ENCODE results near the gene KCTD1.
A peak's percentile ranks its signal among the peaks of the same experiment; 100 is the strongest.

Gene KCTD1

DNA sequence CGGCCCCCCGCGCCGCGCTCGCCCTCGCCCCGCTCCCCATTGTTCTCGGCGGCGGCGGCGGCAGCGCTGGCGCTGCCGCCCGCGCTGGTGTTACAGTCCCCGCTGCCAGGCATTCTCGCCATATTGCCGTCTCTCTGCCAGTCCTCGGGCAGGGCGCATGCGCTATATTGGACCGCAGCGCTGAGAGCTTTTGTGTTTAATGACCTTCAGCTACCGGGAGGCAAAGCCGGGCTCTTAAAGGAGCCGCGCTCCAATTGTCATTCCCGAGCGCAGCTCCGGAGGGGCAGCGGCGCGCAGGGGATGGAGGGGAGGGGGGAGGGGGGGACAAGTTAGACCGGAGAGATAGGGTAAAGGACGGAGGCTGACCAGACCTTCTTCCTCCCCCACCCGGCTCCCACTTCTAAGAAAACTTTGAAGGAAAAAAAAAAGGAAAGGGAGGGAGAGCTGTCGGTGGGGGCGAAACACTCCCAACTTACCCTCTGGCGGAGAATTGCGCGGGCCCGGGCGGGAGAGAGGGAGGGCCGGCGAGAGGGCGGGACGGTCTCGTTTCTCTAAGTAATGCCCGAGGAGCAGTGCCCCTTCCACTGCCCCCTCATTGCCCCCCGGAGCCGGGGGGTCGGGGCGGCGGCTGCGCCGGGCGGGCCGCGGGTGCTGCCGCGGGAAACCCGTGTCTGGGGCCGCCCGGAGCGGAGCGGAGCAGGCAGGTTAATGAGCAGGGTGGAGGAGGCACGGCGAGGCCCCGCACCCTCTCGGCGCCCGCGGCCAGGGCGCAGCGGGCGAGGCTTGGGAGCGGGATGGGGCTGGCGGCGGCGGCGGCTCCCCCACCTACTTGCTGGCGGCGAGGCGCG is at the start of gene KCTD1:
Gene KCTD1 (minus strand): TSS at position 139 of the 848 bp plus-strand sequence. CDS start 17 bp downstream, at position 122.
- peak; percentile 75 for DNase-seq

DNA sequence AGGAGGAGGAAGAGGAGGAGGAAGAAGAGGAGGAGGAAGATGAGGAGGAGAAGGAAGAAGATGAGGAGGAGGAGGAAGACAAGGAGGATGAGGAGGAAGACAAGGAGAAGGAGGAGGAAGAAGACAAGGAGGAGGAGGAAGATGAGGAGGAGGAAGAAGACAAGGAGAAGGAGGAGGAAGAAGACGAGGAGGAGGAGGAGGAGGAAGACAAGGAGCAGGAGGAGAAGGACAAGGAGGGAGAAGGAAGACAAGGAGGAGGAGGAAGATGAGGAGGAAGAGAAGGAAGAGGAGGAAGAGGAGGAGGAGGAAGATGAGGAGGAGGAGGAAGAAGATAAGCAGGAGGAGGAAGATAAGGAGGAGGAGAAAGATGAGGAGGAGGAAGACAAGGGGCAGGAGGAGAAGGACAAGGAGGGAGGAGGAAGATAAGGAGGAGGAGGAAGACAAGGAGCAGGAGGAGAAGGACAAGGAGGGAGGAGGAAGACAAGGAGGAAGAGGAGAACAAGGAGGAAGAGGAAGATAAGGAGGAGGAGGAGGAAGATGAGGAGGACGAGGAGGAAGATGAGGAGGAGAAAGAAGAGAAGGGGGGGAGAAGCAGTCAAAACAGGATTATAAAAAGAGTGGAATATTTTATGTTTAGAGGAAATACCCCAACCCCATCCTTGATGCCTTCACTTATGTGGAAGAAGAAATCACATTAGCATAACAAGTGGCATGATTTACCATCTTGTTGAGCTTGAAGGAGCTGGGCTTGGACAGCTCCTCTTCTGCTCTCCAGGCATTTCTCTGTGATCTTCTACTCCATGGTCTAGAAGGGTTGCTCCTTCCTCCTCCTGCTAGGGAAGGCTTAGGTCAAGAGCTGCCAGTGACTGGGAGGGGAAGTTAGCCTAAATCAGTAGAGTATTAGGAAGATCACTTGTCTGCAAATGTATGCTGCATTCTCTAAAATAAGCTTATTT is 45.3 kb upstream of the KCTD1 start:
- no peak for DNase-seq

DNA sequence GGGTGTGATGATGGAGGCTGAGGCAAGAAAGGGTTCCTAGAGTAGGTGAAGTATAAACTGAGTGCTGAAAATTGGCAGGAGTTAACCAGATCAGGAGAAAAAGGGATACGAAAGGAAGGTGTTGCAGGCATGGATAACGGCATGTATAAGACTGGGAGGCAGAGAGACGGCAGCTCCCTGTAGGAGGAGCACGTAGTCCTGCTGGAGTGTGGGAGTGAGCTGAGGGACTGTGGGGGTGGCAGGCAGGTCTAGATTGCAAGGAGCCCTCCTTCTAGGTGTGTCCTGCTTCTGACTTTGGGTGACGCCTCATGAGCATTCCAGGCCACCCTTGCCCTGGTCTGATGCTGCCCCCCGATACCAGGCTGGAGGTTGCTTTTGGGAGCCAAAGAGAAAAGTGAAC is 36.4 kb upstream of the KCTD1 start:
- no peak for DNase-seq

DNA sequence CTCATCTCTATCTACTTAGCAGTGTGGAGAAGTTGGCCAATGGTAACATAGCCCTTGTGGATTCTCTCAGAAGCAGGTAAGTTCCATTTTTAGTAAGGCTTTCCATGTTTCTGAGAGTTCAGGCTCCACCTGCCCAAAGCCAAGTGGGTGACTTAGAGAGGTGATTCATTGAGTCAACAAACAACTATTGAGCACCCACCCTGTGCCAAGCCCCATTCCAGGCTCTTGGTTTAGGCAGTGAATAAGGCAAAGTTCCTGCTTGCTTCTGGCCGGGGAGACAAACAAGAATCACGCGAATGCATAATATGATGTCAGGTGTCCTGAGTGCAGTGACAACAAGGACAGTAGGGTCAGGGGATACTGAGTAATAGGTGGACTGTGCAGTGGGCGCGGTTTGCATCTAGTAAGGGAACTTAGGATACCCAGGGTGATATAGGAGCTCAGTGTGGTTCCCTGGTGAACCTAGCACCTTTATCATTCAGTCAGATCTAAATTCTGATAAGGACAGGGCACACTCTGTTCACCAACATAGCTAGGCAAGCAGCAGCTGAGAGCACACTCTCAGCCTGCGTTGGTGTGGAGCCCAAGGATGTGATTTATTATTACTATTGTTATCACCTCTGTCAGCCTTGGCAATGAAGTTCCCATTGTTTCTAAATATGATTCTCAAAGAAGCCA is 31.7 kb upstream of the KCTD1 start:
- DNase-seq, result no peak

DNA sequence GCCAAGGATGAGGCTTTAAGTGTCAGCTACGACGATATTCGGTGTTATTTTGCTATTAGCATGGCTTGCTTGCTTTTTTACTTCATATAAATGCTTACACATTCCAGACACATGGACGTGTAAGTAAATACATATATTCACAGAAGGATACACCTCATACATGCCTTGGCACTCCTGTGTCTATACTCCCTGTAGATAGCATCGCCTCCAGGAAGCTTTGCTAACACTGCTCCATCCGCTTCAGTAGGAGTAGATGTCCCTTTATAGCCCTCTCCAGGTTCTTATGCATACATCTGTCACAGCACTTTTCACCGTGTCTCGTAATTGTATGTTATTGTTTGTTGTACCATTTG is 27.5 kb upstream of the KCTD1 start:
- DNase-seq, result no peak

DNA sequence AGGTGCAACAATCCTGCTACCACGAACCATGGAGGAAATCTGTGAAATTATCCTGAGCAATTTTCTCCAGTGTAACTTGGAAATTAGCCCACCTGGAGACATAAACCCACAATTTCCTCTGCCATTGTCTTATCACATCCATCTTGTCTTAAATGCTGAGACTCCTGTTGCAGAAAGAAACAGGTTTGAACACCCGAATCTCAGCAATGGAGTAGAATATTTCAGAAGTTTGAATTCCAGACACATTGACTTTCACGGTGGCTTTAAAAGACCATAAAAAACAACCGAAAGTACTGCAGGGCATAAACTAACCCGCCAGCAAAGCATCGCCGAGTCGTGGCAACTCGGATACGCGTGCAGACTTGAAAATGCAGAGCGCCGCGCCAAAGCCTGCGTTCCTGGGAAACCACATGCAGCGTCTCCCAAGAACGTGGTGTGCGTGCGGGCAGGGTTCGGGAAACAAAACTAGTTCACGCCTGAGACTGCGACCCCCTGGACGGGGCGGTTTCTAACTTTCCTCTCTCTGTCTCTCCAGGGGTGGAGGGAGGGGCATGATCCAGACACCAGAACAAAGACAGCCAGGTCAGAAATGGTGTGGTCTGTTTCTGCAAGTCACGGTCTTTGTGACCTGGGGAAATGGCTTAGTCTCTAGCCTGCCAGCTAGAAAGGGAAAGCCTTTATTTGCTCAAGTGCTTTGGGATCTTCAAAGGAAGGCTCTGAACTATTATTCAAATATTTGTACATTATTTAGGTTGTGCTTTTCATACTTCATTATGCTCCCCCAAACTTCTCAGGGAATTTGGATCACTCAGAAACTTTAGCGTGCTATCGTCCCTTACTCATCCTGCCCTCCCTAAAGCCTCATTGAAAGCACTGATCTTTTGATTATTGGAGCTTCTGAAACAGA is 26.9 kb upstream of the KCTD1 start:
- DNase-seq, result no peak

DNA sequence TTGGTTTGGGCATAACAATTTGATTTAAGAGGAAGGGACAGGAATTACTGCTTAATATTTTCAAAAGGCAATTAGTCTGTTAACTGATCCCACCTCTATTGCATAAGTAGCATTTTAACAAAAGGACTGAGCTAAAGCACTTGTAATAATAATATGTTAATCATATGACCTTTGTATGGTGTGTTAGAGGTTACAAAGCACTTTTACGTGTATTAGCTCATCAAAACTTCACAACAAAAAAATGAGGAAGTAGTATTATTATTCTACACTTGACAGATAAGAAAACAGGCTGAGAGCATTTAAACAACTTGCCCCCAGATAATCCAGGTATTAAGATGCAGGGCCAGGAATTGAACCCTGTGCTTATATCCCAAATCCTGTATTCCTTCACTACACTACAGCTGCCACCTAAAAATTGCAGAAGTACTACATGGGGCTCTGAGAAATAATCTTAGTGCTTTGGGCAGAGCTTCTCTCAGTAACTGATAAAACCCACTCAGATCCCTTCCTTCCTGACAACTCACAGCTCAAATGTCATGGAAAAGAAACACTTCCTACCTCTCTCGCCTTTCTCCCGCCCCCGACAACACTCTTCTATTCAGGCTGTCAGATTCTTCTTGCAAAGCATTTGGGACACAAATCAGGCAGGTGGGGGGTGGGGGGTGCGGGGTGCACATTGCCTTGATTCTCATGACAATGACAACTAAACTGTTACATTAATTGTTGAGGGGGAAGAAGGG is 20.7 kb upstream of the KCTD1 start:
- no peak for DNase-seq

DNA sequence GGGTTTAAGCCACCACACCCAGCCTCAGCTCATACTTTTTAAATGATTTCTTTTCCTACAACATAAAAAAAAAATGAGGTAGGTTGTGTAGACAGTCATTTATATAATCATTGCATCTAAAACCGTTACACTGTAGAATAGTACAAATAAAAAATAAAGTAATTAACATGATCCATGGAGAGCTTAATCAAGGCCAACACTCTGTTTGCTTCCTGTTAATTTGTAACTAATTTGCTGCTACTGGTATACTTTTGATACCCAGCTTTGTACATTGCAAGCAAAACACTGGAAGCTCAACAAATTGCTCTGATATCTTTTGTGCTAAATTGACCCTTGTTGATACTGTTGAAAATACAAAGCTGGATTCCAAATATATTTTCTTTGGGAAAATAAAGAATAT is 20.2 kb upstream of the KCTD1 start:
- DNase-seq, result no peak

DNA sequence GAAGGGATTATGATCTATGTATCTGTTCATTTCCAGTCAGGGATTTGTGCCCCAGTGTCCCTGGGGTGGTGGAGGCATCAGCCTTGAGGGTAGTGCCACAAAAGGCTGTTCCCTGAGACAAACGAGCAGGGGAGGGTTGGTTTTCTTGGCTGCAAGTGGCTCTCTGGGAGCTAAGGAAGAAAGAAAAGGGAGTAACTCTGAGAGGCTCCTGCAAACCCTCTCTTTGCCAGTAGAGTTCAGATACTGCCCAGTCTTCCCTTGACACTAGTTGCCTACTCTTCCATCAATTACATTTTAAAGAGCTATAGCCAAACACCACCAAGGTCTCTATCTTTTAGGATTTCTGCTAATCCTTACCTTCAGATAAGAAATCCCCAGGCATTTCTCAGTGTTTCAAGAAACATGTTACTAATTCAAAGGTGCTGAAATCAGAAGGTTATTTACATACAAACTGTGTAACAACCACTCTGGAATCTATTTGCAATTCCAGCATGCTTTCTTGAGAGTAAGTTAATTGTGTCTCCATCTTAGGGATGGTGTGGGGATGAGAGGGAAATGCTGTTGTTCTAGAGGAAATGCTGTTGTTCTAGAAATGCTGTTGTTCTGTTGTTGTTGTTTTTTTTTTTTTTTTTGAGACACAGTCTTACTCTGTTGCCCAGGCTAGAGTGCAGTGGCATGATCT is 18.7 kb upstream of the KCTD1 start:
- DNase-seq, result no peak

DNA sequence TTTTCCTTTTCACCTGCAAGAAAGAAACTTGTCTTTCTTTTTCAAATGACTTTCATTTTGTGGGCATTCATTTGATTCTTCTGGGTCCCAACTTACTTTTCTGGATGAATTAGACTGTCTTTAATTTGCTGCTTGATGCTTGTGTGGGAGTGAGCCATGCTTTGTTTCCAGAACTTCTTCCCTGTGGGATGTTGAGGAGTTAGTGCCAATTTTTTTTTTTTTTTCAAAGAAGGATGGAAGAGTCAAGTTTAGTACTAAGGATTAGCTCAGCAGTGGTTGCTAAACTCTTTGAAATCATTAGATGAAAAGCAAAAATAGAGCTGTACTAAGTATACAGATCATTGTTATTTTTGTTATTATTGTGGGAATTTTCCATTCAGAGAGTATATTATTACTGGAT is 17.2 kb upstream of the KCTD1 start:
- no peak for DNase-seq

DNA sequence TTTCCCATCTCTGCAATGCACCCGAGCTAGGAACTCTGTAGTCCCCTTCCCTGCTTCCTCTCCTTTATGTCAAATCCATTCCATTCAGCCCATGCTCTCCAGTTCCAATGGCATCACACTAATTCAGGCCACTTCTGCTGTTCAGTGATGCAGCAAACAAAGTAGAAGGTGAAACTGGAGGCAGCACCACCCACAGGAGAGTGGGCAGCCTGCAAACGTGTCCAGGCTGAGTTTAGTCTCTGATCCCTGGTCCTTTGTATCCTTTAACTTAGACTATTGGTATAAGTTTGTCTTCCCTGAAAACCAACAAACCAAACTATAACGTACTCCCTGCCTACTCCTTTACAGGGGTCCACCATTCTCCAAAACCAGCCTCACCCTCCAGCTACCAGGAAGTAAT is 14.7 kb upstream of the KCTD1 start:
- no peak for DNase-seq

DNA sequence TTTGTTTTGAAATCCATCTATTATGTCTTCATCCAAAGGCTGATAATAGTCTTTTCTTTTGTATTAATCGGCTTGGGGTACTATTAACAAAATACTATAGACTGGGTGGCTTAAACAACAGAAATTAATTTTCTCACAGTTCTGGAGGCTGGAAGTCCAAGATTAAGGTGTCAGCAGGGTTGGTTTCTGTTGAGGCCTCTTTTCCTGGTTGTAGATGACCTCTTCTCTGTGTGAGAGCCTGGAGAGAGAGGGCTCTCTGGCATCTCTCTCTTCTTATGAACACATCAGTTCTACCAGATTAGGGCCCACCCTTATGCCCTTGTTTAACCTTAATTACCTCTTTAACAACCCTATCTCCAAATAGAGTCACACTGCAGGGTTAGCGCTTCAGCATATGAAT is 14.2 kb upstream of the KCTD1 start:
- DNase-seq, result no peak

DNA sequence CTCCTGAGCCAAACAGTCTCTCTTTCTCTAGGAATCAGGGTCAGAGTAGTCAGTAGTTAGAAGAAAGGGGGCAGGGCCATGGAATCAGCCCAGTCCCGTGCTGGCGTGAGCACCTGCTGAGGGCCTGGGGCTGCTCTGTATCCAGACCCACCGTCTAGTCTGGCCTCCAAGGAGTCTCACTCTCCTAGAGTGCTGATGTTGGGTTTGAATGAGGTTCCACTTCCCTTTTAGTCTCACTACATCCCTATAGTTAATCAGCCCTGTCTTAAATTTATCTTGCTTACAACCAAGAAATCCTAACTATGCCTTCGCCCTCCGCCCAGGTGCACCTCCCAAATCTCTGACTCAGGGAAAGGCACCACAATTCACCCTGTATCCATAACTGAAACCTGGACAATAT is 13.4 kb upstream of the KCTD1 start:
- DNase-seq, result no peak

DNA sequence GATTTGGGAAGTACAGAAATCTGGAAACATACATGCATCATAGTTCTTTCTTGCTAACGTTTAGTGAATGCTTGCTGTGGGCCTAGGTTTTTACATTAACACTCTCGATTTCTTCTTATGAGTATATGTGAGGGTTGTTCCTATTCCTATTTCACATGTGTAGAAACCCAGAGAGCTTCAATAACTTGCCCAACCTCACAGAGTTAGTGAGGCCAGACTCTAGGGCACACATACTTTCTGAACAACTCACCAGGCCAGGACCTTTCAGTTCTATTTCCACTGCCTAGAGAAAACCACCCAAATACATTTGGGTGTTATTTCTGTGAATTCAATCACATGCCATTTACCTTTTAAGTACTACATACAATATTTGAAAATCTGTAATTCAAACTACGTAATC is 8.2 kb upstream of the KCTD1 start:
- no peak for DNase-seq

DNA sequence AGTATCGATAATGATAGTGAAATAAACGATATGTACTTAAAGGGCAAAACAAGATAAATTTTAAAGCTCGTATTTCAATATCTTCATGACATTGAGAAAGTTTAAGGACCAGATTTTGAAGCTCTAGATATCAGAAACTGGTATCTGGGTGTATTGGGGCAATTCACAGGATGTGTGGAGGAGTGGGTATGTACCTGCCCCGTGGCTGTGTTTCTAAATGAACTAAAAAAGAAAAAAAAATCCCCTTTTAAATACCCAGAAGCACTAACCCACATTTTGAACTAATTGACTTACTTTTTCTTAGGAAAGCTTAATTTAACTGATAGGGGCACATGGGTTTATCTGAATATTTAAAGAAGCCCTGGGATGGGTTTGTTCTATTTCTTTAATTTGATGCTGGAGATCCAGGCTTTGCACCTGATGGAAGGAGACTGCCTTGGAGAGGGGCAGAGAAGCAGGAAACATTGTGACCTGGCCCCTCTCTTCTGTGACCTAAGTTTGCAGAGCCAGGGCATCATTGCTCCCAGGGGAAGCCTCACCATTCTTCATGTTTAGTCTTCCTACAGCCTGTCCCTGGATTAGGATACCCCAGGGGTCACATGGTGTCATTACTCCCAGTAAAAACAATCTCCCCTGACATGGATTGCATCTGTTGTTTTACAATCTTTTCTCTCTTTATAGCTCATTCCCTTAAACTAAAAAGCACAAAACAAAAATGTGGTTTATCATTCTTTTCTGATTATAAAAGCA is 7.6 kb upstream of the KCTD1 start:
- no peak for DNase-seq

DNA sequence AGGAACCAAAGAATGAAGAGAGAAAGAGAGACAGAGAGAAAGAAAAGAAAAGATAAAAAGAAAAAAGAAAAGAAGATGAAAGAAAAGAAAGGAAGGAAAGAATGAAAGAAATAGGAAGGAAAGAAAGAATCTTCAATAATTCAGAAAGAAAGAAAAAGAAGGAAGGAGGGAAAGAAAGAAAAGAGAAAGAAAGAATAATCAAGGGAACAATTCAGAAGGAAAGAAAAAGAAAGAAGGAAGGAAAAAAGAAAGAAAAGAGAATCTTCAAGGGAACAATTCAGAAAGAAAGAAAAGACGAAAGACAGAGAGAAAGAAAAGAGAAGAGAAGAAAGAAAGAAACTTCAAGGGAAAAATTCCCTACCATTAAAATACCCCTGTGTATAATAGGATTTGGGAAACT is 5.6 kb upstream of the KCTD1 start:
- DNase-seq, result no peak

DNA sequence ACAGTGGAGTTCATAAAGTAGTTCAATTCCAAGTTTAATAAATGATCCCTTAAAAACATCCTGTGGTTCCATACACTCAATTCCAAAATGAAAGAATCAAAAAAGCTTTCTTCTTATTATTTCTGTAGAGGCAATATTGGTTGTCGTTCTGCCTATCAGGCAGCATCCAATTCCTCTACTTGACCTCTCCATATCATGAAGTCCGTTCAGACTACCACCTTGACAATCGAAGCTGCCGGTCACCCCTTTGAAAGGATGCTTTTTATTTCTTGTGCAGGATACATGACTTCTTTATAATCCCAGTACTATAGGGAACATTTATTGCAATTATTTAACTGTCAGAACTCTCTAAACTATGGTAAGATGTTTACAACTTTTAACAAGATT is 3.3 kb upstream of the KCTD1 start:
- no peak for DNase-seq

DNA sequence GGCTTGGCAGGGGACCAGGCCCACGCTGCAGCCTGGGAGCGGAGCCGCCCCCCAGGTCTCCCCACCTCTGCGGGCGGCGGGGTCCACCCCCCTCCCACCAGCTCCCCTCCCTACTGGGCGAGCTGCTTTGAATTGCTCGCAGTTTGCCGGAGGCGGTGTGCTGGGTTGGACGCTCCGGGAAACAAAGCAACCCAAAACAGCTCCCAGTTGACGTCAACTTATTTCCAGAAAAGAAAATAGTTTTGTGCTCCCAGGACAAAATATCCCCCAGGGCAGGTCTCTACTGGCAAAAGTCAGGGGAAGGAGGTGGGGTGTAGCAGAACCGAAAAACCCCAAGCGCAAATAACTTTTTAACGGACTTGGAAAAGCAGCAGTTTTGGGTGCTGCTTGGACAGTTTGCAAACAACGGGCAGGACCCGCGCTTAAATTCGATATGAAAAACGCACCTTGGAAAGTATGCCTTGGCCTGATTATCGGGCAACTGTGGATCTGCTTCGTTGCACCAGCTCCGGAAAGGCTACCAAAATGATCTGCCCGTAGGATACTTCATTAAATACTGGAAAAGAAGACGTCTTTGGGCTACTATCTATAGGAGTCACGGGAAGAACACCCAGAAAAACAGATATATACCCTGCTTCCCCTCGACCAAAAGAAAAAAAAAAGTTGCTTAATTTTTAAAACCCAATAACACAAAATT is 2.8 kb upstream of the KCTD1 start:
- DNase-seq, result no peak

DNA sequence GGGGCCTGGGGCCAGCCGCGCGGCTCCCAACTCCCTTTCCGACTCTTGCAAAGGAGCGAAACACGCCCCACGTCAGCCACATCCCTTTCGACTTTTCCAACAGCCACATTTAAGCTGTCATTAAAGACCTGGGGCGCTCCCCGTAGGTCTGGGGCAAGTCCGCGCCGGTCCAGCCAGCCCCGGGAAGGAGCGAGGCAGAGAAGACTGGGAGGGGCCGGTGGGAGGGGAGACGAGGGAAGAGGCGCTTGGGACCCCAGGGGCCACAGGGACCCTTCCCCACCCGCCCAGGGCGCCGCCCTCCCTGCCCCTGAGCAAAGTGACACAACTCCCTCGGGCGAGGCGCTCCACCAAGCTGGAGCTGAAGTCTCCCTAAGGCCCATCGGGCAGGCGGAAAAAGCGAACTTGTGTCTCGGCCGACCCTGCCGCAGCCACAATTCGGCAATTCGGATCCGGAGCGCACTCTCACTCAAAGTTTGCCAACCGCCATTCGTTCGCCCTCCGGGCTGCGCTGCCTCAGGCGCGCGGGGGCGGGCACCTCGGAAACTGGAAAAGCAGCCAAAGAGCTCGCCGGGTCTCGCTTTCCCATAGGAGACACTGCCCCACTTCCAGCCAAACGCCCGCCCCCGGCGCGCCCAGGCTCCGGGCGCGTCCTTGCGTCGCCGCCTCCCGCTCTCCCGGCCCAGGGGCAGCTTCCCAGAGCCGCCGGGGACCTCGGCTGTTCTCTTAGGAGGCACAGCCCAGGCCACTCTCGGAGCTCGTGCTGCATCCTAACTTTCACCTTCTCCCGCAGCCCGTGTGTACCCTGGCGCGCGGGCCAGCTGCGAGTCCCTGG is 1.1 kb upstream of the KCTD1 start:
- DNase-seq, result no peak

Measured in CD4-positive, alpha-beta T cell treated with Interferon gamma for 1 hour (primary cell).